HL-60 (cell line): ENCODE data around the gene KRTAP10-1.

ENCODE experiments used
- DNase-seq, 2 experiments: peaks; one replicate each; pipeline ENCODE4 v3.0.0-alpha.2; 2010 to 2020; ENCODE audit warnings: low read depth in 1 of 2, low spot score in 1 of 2
- H3K27ac ChIP-seq: fragments of 250-450 bp; sonication (Bioruptor Pico); replicated peaks from 2 replicates; pipeline ENCODE4 v1.5.1; 2020; ENCODE audit warnings: mild to moderate bottlenecking, moderate library complexity
- H3K27me3 ChIP-seq: fragments of 250-450 bp; sonication (Bioruptor Pico); 2 replicates; pipeline ENCODE4 v1.5.1; 2021; ENCODE audit warnings: mild to moderate bottlenecking, moderate library complexity; ENCODE audit not compliant: insufficient read depth, poor library complexity, severe bottlenecking
- H3K4me3 ChIP-seq: replicated peaks from 2 replicates; pipeline ENCODE4 v1.5.1; 2011; ENCODE audit warnings: mild to moderate bottlenecking, control low read depth, low read length; ENCODE audit not compliant: insufficient read depth
- CTCF ChIP-seq: IDR thresholded peaks from one replicate; pipeline ENCODE4 v1.5.1; 2011; ENCODE audit warnings: low read length, control low read depth, inconsistent platforms; ENCODE audit not compliant: insufficient read depth
- GABPA ChIP-seq: IDR thresholded peaks from 2 replicates; pipeline ENCODE4 v1.6.1; 2012; ENCODE audit warnings: low read depth
- POLR2AphosphoS5 ChIP-seq: IDR thresholded peaks from 2 replicates; pipeline ENCODE4 v1.6.1; 2012; ENCODE audit warnings: low read depth
- REST ChIP-seq: IDR thresholded peaks from 2 replicates; pipeline ENCODE4 v1.6.1; 2012; ENCODE audit warnings: low read depth; ENCODE audit not compliant: insufficient replicate concordance
- SPI1 ChIP-seq: IDR thresholded peaks from 2 replicates; pipeline ENCODE4 v1.6.1; 2012; ENCODE audit warnings: low read depth, mild to moderate bottlenecking, borderline replicate concordance
- long read RNA-seq: library from polyadenylated mRNA; unstranded; transcript quantifications from one replicate; pipeline ENCODE4 v2.0.0, GENCODE V29; 2020

KRTAP10-1 gene
- long read RNA-seq, result 0 reads

- no peak within 1 kb of the TSS for H3K27ac ChIP-seq
These were observed at the start of gene KRTAP10-1 for GRCh38 chr21:44539991-44540666. Gene KRTAP10-1, minus strand, starts transcription at chr21:44540195. Its CDS starts 45 bp downstream, at chr21:44540150.

GRCh38 chr21:44589094-44589493 lies 49.1 kb upstream of the KRTAP10-1 start:
- Histone ChIP-seq H3K4me3 (no peak overlapping the region), H3K27ac (no peak overlapping the region), H3K27me3 (no peaks in the 10 kb centered on the region)
- no peak for DNase-seq
- TF ChIP-seq POLR2AphosphoS5 (no peak), SPI1 (no peak)

More at GRCh38 chr21:44539991-44540666, at the start of gene KRTAP10-1:
- Histone ChIP-seq H3K27me3 (no peaks in the 10 kb centered on the region), H3K4me3 (no peak within 1 kb of the TSS)
- no peak for DNase-seq
- TF ChIP-seq CTCF, result no peak
- no peak for TF ChIP-seq POLR2AphosphoS5
- no peak for TF ChIP-seq GABPA
- no peak for TF ChIP-seq SPI1
- TF ChIP-seq REST, result no peak

- TF ChIP-seq POLR2AphosphoS5, result no peak
- TF ChIP-seq GABPA, result no peak
- no peak for TF ChIP-seq SPI1
- no peak for TF ChIP-seq CTCF
- no peak for TF ChIP-seq REST
- no peak overlapping the region for H3K4me3 ChIP-seq
These were observed 45.9 kb upstream of the KRTAP10-1 start for GRCh38 chr21:44585892-44586291.

GRCh38 chr21:44583800-44584147 lies 43.8 kb upstream of the KRTAP10-1 start:
- TF ChIP-seq SPI1 (no peak), REST (no peak), GABPA (no peak), CTCF (no peak), POLR2AphosphoS5 (no peak)
- no peak for DNase-seq
- Histone ChIP-seq H3K27me3 (no peaks in the 10 kb centered on the region), H3K4me3 (no peak overlapping the region), H3K27ac (no peak overlapping the region)

More at GRCh38 chr21:44585892-44586291, 45.9 kb upstream of the KRTAP10-1 start:
- no peaks in the 10 kb centered on the region for H3K27me3 ChIP-seq
- H3K27ac ChIP-seq, result no peak overlapping the region
- no peak for DNase-seq
